GM19240 (cell line): ENCODE measurements around the gene PSMD8.
A peak's percentile ranks its signal among the peaks of the same experiment; 100 is the strongest.

Source experiments
- DNase-seq: peaks from one replicate; pipeline ENCODE4 v3.0.0; 2011; ENCODE audit warnings: low spot score; ENCODE audit not compliant: insufficient read length

PSMD8 gene

GRCh38 chr19:38386971-38387549, 12.7 kb downstream of the PSMD8 start:
- no peak for DNase-seq

DNA sequence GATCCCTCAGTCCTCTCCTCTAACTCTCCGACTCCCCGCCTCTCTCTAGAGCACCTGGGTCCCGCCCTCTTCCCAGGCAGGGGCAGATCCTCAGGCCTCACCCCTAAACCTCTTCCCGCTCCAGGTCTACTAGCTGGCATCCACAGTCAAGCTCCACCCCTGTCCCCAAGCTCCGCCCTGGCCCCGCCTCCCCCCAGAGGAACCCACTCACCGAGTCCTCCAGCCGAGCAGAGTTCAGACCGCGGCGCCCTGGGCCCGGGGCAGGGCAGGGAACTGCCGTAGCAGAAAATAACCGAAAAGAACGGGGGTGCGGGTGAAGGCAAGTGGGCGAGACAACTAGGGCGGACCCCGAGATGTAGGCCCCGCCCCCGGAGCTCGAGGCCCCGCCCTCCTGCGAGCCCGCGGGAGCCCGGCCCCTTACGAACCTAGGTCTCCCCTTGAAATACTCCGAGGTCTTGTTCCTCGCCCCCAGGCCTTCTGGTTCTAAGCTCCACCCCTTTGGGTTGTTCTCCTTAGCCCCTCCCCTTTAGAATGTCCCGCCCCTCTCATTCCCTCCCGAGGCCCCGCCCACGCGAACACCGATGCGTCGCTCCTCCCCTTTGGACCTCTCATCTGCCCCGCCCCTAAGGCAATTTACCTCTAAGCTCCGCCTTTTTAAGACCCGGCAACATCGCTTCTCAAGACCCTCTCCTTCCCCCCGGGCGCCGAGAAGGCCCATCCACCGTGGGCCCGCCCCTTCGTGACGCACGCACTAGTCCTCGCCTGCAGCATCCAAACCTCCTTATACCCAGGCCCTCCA, 13.4 kb downstream of the PSMD8 start, which contains the start of gene GGN:
Gene GGN (minus strand): TSS at position 485 of the 799 bp plus-strand sequence. CDS start 773 bp downstream, outside the sequence.
- DNase-seq: peak; percentile 89

GRCh38 chr19:38388349-38389100, 14.2 kb downstream of the PSMD8 start, which contains the start of gene SPRED3:
SPRED3 (plus strand) TSS chr19:38388697; CDS start chr19:38390303, 1,606 bp downstream.
- no peak for DNase-seq

- DNase-seq: no peak
Observed at GRCh38 chr19:38389101-38389925, 14.9 kb downstream of the PSMD8 start.

- no peak for DNase-seq
Observed at GRCh38 chr19:38389957-38390924, 15.9 kb downstream of the PSMD8 start.

DNA sequence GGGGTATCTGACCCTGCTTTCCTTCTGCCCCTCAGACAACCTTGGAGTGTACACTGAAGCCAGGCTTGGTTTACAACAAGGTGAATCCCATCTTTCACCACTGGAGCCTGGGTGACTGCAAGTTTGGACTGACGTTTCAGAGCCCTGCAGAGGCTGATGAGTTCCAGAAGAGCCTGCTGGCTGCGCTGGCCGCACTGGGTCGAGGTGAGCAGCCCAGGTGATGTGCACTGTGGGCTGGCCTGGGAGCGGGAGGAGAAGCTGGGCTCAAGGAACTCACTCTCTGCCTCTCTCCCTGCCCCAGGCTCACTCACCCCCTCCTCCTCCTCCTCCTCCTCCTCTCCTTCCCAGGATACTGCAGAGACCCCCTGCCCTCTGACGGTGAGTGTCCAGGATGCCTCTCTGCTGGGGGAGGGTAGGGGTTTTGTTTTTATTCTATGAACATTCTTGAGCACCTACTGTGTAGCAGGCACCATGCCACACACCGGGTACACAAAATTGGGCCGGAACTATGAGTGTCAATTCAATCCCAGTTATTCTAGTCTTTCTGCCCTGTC, 17.6 kb downstream of the PSMD8 start:
- DNase-seq: no peak

DNA sequence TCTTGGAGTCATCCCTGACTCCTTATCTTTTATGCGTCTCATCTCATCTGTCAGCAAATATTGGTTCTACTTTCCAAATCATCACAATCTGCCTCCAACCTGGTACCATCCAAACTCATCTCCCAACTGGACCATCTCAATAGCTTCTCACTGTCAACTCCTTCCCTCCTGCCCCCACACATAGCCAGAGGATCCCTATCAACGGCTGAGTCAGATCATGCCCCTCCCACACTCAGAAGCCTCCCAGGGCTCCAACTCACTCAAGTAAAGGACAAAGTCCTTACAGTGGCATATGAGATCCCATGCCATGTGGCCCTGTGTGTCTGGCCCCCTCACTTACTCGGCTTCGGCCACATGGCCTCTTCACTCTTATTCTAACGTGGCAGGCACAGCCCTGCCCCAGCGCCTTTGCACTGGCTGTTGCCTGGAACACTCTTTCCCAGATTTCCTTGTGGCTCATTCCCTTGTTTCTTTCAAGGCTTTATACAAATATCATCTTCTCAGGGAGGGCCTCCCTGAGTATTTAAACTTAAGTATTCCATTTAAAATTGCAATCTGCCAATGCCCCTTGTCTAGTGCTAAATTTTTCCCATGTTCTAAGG, 18.4 kb downstream of the PSMD8 start:
- no peak for DNase-seq

DNA sequence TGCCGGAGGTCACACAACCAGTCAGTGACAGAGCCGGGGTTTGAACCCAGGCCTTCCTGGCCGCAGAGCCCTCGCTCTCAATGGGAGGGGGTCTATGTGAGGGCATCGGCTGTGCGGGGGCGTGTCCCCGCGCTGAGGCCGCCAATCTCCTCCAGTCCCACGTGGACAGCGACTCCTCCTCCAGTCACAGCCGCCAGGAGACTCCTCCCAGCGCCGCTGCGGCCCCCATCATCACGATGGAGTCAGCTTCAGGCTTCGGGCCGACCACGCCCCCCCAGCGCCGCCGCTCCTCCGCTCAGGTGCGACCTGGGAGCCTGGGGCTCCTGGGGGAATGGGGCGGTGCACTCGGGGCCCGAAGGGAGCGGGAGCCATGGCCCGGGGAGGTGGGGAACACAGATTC, 20.1 kb downstream of the PSMD8 start:
- DNase-seq: no peak

- DNase-seq: no peak
Observed at GRCh38 chr19:38395381-38396114, 21.2 kb downstream of the PSMD8 start.

DNA sequence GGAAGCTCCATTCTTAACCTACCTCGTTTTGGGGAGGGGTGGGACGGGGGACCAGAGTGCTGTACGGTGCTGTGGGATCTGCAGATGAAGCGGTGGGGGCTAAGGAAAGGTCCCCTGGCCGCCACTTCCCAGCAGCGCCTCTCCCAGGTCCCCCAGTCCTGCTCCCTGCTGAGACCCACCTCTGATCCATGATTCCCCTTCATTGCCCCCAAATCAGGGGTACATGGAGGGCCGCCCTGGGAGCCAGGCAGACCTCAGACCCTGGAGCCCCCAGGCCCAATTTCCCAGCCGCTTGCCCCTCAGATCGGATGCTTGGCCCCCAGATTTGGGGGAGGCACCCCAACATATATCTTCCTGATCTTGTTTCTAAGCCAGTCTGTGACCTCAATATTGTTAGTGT, 24.7 kb downstream of the PSMD8 start:
- no peak for DNase-seq

DNA sequence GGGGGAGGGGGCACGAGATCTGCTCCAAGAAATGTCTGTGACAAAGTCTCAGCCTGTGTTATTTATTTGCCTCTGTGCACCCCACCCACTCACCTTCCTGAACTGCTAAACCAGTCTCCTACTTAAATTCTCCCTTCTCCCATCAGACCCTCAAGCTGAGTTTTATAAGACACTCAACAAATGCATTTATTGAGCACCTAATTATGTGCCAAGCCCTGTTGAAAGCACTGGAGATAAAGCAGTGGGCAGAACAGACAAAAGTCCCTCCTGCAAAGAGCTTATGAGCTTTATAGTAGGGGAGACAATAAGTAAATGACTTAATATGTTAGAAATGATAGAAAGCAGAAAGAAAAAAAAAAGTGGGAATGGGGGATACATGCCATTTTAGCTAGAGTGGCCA, 25.2 kb downstream of the PSMD8 start:
- DNase-seq: no peak

- DNase-seq: no peak
Observed at GRCh38 chr19:38400361-38400760, 26.0 kb downstream of the PSMD8 start.

DNA sequence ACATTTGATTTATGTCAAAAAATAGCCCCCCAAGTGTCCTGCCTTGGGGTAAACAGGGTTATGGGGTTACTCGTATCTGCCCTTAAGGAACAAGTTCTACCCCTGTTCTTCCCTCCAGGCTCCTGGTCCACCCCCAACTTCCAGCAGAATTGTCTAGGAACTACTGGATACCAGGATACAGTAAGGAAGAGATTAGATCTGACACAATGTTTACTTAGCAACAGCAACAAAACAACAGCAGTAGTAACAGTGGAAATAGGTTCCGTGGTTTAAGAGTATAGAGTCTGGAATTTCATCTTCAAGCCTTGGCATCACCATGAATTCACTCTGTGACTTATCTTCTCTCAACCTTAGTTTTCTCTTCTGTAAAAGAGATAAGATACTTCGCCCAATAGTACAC, 26.8 kb downstream of the PSMD8 start:
- no peak for DNase-seq

DNA sequence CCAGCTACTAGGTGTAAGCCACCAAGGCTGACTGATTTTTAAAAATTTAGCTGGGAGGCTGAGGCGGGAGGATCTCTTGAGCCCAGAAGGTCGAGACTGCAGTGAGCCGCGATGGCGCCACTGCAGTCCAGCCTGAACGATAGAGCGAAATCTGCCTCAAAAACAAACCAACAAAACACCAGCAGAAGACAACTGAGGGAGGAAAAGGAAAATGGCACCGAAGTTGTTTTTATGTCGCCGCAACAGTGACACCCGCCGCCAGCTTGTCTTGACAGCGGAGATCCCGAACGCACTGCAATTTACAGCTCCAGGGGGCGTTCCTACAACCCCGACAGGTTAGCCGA, 28.2 kb downstream of the PSMD8 start:
- no peak for DNase-seq

- DNase-seq: peak; percentile 100
Observed at GRCh38 chr19:38402967-38403674, 28.8 kb downstream of the PSMD8 start, which contains the start of gene FAM98C. FAM98C (plus strand) TSS chr19:38403093; CDS start chr19:38403154, 61 bp downstream.

DNA sequence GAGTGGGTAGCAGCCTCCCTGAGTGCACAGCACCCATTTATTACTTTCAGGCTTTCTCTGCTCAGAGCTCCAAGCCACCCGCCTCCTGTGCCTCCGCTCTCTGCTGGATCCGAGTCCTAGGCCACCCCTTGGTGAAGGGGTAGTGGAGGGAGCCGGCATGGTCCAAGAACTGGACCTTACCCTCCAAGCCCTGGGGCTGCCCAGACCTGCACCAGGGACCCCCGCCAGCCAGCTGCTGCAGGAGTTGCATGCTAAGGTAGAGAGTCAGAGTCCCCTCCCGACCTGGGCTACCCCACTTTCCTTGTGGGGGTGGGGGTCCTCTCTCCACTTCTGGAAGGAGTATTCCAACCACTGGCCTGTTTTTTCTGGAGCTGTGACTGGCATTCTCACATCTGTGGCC, 30.5 kb downstream of the PSMD8 start:
- no peak for DNase-seq

- no peak for DNase-seq
Observed at GRCh38 chr19:38405276-38405675, 30.9 kb downstream of the PSMD8 start.

DNA sequence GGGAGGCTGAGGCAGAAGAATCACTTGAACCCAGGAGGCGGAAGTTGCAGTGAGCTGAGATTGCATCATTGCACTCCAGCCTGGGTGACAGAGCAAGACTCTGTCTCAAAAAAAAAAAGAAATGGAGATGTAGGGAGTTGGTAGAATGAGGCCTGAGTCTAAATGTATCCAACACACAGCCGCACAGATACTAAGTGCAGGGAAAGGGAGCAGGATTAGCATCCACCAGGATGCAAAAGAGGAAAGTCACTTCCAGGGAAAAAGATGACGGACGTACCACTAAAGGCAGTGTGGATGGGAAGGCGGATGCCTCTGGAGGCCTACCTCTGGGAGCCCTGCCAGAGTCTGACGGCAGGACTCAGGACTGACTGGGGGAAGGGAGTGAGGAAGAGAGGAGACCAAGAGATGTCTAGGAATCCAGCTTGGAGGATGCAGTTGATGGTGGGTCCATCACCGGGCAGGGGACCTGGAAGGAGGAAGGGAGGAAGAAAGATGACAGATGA, 35.3 kb downstream of the PSMD8 start:
- DNase-seq: no peak
